ENCODE data around the gene RNF166.

Gene RNF166

DNA sequence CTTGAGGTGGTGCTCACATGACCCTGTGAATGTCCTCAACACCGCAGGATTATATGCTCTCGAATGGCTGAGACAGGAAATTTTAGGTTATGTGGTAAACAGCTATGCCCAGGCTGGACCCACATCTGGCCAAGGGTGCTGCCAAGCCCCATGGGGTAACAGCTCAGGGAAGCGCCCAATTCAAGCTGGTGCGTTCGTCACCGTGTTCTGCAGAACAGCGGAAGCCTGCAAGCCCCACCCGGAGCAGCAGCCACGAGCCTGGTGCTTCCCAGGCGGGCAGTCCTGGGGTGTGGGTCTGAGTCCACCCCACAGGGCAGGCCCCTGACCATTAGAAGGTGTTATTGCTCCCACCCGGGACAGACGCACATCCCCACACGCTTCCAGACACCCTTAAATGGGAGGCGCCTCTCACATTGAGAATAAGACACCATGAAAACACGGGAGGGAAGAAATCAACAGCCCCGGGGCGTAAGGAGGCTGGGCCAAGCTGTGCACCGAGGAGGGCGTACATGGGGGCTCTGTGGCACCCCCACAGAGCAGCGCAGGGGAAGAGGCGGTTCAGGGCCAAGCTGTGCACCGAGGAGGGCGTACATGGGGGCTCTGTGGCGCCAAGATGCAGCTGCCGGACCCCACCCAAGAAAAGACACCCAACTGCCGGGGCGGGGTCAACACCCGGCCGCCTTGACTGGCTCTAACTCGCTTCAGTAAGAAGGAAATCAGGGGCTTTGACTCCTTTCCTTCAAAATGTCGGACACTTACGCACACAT lies 52.4 kb downstream of the RNF166 start:
- no peak overlapping the region for H3K4me3 ChIP-seq (ENCODE audit: low read length)
- H3K4me2 ChIP-seq (ENCODE audit: low read depth, low read length), result no peak overlapping the region
- no peaks in the 10 kb centered on the region for H3K9me2 ChIP-seq (replicated peaks; ENCODE audit: insufficient read depth, low read length)
- no peak overlapping the region for H3K27ac ChIP-seq (ENCODE audit: low read length)
- no peak for TF ChIP-seq EZH2phosphoT487 (IDR thresholded peaks at IDR 0.05; ENCODE audit: low read length)
- TF ChIP-seq EZH2 (optimal IDR thresholded peaks at IDR 0.05; ENCODE audit: low read depth, low read length), result no peak
- TF ChIP-seq, protein P1, sequence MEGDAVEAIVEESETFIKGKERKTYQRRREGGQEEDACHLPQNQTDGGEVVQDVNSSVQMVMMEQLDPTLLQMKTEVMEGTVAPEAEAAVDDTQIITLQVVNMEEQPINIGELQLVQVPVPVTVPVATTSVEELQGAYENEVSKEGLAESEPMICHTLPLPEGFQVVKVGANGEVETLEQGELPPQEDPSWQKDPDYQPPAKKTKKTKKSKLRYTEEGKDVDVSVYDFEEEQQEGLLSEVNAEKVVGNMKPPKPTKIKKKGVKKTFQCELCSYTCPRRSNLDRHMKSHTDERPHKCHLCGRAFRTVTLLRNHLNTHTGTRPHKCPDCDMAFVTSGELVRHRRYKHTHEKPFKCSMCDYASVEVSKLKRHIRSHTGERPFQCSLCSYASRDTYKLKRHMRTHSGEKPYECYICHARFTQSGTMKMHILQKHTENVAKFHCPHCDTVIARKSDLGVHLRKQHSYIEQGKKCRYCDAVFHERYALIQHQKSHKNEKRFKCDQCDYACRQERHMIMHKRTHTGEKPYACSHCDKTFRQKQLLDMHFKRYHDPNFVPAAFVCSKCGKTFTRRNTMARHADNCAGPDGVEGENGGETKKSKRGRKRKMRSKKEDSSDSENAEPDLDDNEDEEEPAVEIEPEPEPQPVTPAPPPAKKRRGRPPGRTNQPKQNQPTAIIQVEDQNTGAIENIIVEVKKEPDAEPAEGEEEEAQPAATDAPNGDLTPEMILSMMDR (IDR thresholded peaks at IDR 0.05; ENCODE audit: low read length), result no peak
- H3K79me2 ChIP-seq (ENCODE audit: low read length), result peaks cover 18% of the 10 kb centered on the region
- no peak overlapping the region for H3K9ac ChIP-seq (ENCODE audit: low read length)
- H3K27me3 ChIP-seq (replicated peaks; ENCODE audit: insufficient read depth, low read length), result no peaks in the 10 kb centered on the region
- no peaks in the 10 kb centered on the region for H3K9me3 ChIP-seq (replicated peaks; ENCODE audit: insufficient read depth, low read length)
- H3K4me1 ChIP-seq (ENCODE audit: low read length), result peaks cover 11% of the 10 kb centered on the region; the same call in 1 of the 2 replicates
- H2AFZ ChIP-seq (ENCODE audit: low read length), result no peak overlapping the region
- no peaks in the 10 kb centered on the region for H3K36me3 ChIP-seq (replicated peaks; ENCODE audit: insufficient read depth, low read length)
- no peak for DNase-seq
- H3F3A ChIP-seq (ENCODE audit: insufficient read depth, low read length), result no peaks in the 10 kb centered on the region
- no peaks in the 10 kb centered on the region for H4K20me1 ChIP-seq (ENCODE audit: insufficient read depth, low read length)

DNA sequence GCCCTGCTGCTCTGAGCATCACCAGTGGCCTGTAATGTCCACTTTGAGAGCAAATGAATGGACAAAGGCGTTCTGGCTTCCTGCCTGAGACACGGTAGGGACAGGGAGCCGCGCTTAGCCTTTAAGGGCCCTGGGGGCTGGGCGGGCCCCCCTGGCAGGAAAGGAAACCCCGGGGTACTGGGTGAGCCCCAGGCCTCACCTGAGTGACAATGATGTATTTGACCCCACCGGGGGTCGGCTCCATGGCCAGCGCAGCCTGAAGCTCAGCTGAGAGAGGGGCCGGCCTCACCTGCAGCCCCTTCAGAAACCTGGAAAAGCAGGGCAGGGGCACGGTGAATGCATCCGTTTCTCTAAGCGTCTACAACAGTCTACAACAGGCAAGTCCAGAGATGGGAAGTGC lies 53.1 kb downstream of the RNF166 start:
- Histone ChIP-seq H3K4me1 (ENCODE audit: low read length) (peaks cover 11% of the 10 kb centered on the region; the same call in 1 of the 2 replicates), H3K79me2 (ENCODE audit: low read length) (peaks cover 21% of the 10 kb centered on the region), H3K4me3 (ENCODE audit: low read length) (no peak overlapping the region), H3K27me3 (replicated peaks; ENCODE audit: insufficient read depth, low read length) (no peaks in the 10 kb centered on the region), H3K27ac (ENCODE audit: low read length) (no peak overlapping the region), H3K9me3 (replicated peaks; ENCODE audit: insufficient read depth, low read length) (no peaks in the 10 kb centered on the region), H3K36me3 (replicated peaks; ENCODE audit: insufficient read depth, low read length) (no peaks in the 10 kb centered on the region), H2AFZ (ENCODE audit: low read length) (no peak overlapping the region), H3K4me2 (ENCODE audit: low read depth, low read length) (no peak overlapping the region), H4K20me1 (ENCODE audit: insufficient read depth, low read length) (no peaks in the 10 kb centered on the region), H3K9ac (ENCODE audit: low read length) (no peak overlapping the region), H3K9me2 (replicated peaks; ENCODE audit: insufficient read depth, low read length) (no peaks in the 10 kb centered on the region), H3F3A (ENCODE audit: insufficient read depth, low read length) (no peaks in the 10 kb centered on the region)
- DNase-seq, result no peak
- TF ChIP-seq EZH2phosphoT487 (IDR thresholded peaks at IDR 0.05; ENCODE audit: low read length) (no peak), EZH2 (optimal IDR thresholded peaks at IDR 0.05; ENCODE audit: low read depth, low read length) (no peak)

DNA sequence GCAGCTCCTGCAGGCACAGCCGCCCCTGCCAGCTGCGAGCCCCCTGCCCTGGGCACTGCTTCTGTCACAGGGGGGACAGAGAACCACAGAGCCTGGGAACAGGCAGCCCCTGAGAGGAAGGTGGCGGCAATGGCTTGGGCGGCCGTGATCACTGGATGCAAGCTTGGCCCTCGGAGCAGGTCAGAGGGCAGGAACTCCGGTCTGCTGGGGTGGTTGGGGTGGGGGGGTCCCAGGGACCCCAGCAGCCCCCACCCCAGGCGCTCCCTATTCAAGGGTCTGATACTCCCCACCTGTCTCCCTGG lies 53.5 kb downstream of the RNF166 start:
- no peaks in the 10 kb centered on the region for H4K20me1 ChIP-seq (ENCODE audit: insufficient read depth, low read length)
- H3K27ac ChIP-seq (ENCODE audit: low read length), result no peak overlapping the region
- no peaks in the 10 kb centered on the region for H3F3A ChIP-seq (ENCODE audit: insufficient read depth, low read length)
- no peaks in the 10 kb centered on the region for H3K9me3 ChIP-seq (replicated peaks; ENCODE audit: insufficient read depth, low read length)
- no peak overlapping the region for H3K4me2 ChIP-seq (ENCODE audit: low read depth, low read length)
- TF ChIP-seq EZH2phosphoT487 (IDR thresholded peaks at IDR 0.05; ENCODE audit: low read length), result no peak
- TF ChIP-seq, protein P1 (IDR thresholded peaks at IDR 0.05; ENCODE audit: low read length), result no peak
- no peak for TF ChIP-seq EZH2 (optimal IDR thresholded peaks at IDR 0.05; ENCODE audit: low read depth, low read length)
- no peaks in the 10 kb centered on the region for H3K27me3 ChIP-seq (replicated peaks; ENCODE audit: insufficient read depth, low read length)
- no peaks in the 10 kb centered on the region for H3K9me2 ChIP-seq (replicated peaks; ENCODE audit: insufficient read depth, low read length)
- no peaks in the 10 kb centered on the region for H3K36me3 ChIP-seq (replicated peaks; ENCODE audit: insufficient read depth, low read length)
- H3K9ac ChIP-seq (ENCODE audit: low read length), result no peak overlapping the region
- no peak for DNase-seq
- H3K4me1 ChIP-seq (ENCODE audit: low read length), result peaks cover 11% of the 10 kb centered on the region; the same call in 1 of the 2 replicates
- no peak overlapping the region for H3K4me3 ChIP-seq (ENCODE audit: low read length)
- peaks cover 24% of the 10 kb centered on the region for H3K79me2 ChIP-seq (ENCODE audit: low read length)
- no peak overlapping the region for H2AFZ ChIP-seq (ENCODE audit: low read length)

All from MM.1S (cell line).